GM12878 (cell line): ENCODE data around the gene CD2BP2. TPM values are rescaled to one million over a fixed set of nuclear protein-coding genes. Genes with fewer than 3 reads are reported as not detected.

ENCODE experiments used
- ATAC-seq: fragments of 200-7000 bp; cut with Tn5 transposase; 3 replicates; pipeline ENCODE4 v1.9.1; 2020; ENCODE audit warnings: mild to moderate bottlenecking, moderate library complexity
- BruUV-seq: library from RNA; stranded (reverse); fragments of 400-500 nt; replicated peaks from 2 replicates; lab custom pipeline; 2021; lab: Mats Ljungman, UMichigan
- CTCF ChIA-PET: fragments of 300-600 bp; sonication (Branson Sonifier 250); formaldehyde crosslinking; extraction: SDS; loops from one replicate; lab custom pipeline; 2021; ENCODE audit warnings: inconsistent platforms; lab: Yijun Ruan, JAX
- POLR2A ChIA-PET: fragments of 350-600 bp; formaldehyde crosslinking; extraction: SDS; loops from one replicate; lab custom pipeline; 2021; ENCODE audit warnings: inconsistent platforms; lab: Charles Lee
- RAD21 ChIA-PET: fragments of 300-600 bp; sonication (Branson Sonifier 250); formaldehyde crosslinking; loops from one replicate; lab custom pipeline; 2023; ENCODE audit warnings: antibody characterized with exemption; ENCODE audit not compliant: unreplicated experiment; lab: Charles Lee
- SMC1A ChIA-PET: fragments of 300-600 bp; sonication (Branson Sonifier 250); formaldehyde crosslinking; loops from one replicate; lab custom pipeline; 2023; ENCODE audit not compliant: unreplicated experiment, uncharacterized antibody; lab: Charles Lee
- DNase-seq: peaks from one replicate; pipeline ENCODE4 v3.0.0-alpha.2; 2011; ENCODE audit warnings: low read depth, low spot score
- FAIRE-seq: peaks from 3 replicates; lab custom pipeline; 2011; peaks lifted over from hg19 to GRCh38; lab: Jason Lieb, UNC
- H2AFZ ChIP-seq: 2 replicates; pipeline ENCODE4 v1.6.0; 2011; ENCODE audit warnings: low read depth, low read length, control low read depth; ENCODE audit not compliant: control insufficient read depth
- H3K27ac ChIP-seq: 2 replicates; pipeline ENCODE4 v1.5.1; 2011; ENCODE audit warnings: control low read depth; ENCODE audit not compliant: control insufficient read depth, insufficient read depth
- H3K27me3 ChIP-seq, 2 experiments: replicated peaks in 1 of 2; 2 replicates each; pipeline versions ENCODE4 v1.6.0 to v1.6.1; 2011; ENCODE audit warnings: low read length in 1 of 2; ENCODE audit not compliant: control insufficient read depth in 2 of 2, insufficient read depth in 2 of 2
- H3K36me3 ChIP-seq, 2 experiments: 2 replicates each; pipeline ENCODE4 v1.5.1; 2011; ENCODE audit warnings: low read length in 1 of 2; ENCODE audit not compliant: control insufficient read depth in 2 of 2, insufficient read depth in 2 of 2
- H3K4me1 ChIP-seq: 2 replicates; pipeline ENCODE4 v1.6.1; 2011; ENCODE audit warnings: mild to moderate bottlenecking, low read length, moderate library complexity, mixed read lengths; ENCODE audit not compliant: control insufficient read depth, insufficient read depth
- H3K4me2 ChIP-seq: 2 replicates; pipeline ENCODE4 v1.6.0; 2011; ENCODE audit warnings: control low read depth; ENCODE audit not compliant: control insufficient read depth, insufficient read depth
- H3K4me3 ChIP-seq: fragments of 200-600 bp; sonication (generic); 2 replicates; pipeline ENCODE4 v1.5.1; 2016
- H3K79me2 ChIP-seq: 2 replicates; pipeline ENCODE4 v1.6.0; 2011; ENCODE audit warnings: low read length; ENCODE audit not compliant: control insufficient read depth, insufficient read depth
- H3K9ac ChIP-seq: 2 replicates; pipeline ENCODE4 v1.8.0; 2011; ENCODE audit warnings: low read length, control low read depth, mixed read lengths; ENCODE audit not compliant: control insufficient read depth, insufficient read depth
- H3K9me3 ChIP-seq: replicated peaks from 3 replicates; pipeline ENCODE4 v1.5.1; 2011; ENCODE audit warnings: mild to moderate bottlenecking, low read length; ENCODE audit not compliant: control insufficient read depth, insufficient read depth
- H4K20me1 ChIP-seq: 2 replicates; pipeline ENCODE4 v1.6.0; 2011; ENCODE audit not compliant: control insufficient read depth, insufficient read depth
- BHLHE40 ChIP-seq, 2 experiments: fragments of 450-650 bp in 1 of 2; IDR thresholded peaks; 2 replicates each; pipeline ENCODE4 v1.6.1; 2011 to 2017; ENCODE audit warnings: low read depth in 2 of 2, borderline replicate concordance in 1 of 2, improper control_type of control experiment in 1 of 2, low read length in 1 of 2, mild to moderate bottlenecking in 1 of 2
- HCFC1 ChIP-seq: fragments of 150-350 bp; IDR thresholded peaks from 2 replicates; pipeline ENCODE4 v1.6.1; 2014; ENCODE audit warnings: low read length
- HDGF ChIP-seq: fragments of 450-650 bp; IDR thresholded peaks from 2 replicates; pipeline ENCODE4 v1.6.1; 2016; ENCODE audit warnings: antibody characterized with exemption
- IKZF1 ChIP-seq: fragments of 450-650 bp; conservative IDR thresholded peaks from 2 replicates; pipeline ENCODE4 v1.6.1; 2017; ENCODE audit warnings: antibody characterized with exemption, mild to moderate bottlenecking
- IRF3 ChIP-seq: fragments of 450-650 bp; IDR thresholded peaks from 2 replicates; pipeline ENCODE4 v1.6.1; 2014; ENCODE audit warnings: mild to moderate bottlenecking
- LARP7 ChIP-seq: fragments of 450-650 bp; IDR thresholded peaks from 2 replicates; pipeline ENCODE4 v1.6.1; 2017; ENCODE audit warnings: mild to moderate bottlenecking
- MEF2B ChIP-seq: fragments of 450-650 bp; IDR thresholded peaks from 2 replicates; pipeline ENCODE4 v1.6.1; 2018; ENCODE audit warnings: mild to moderate bottlenecking, moderate library complexity; ENCODE audit not compliant: partially characterized antibody, poor library complexity, severe bottlenecking
- PAX8 ChIP-seq: fragments of 450-650 bp; IDR thresholded peaks from 2 replicates; pipeline ENCODE4 v1.6.1; 2017; ENCODE audit warnings: mild to moderate bottlenecking, moderate library complexity
- PML ChIP-seq: IDR thresholded peaks from 2 replicates; pipeline ENCODE4 v1.6.1; 2012; ENCODE audit warnings: low read length, inconsistent platforms
- POU2F2 ChIP-seq: IDR thresholded peaks from 3 replicates; pipeline ENCODE4 v1.6.1; 2011; ENCODE audit warnings: low read depth, mild to moderate bottlenecking, low read length, borderline replicate concordance
- RUNX3 ChIP-seq: IDR thresholded peaks from 2 replicates; pipeline ENCODE4 v1.6.1; 2012; ENCODE audit warnings: low read length, inconsistent platforms
- STAT3 ChIP-seq: IDR thresholded peaks from 2 replicates; pipeline ENCODE4 v1.6.1; 2011; ENCODE audit warnings: low read depth, low read length, improper control_type of control experiment
- SUZ12 ChIP-seq: fragments of 200-600 bp; sonication (generic); IDR thresholded peaks from one replicate; pipeline ENCODE4 v1.6.1; 2018; ENCODE audit warnings: antibody characterized with exemption, mild to moderate bottlenecking; ENCODE audit not compliant: unreplicated experiment
- TCF12 ChIP-seq: IDR thresholded peaks from 2 replicates; pipeline ENCODE4 v1.6.1; 2011; ENCODE audit warnings: low read depth, mild to moderate bottlenecking, low read length
- TCF3 ChIP-seq: IDR thresholded peaks from 2 replicates; pipeline ENCODE4 v1.6.1; 2012; ENCODE audit warnings: low read depth, mild to moderate bottlenecking, low read length, borderline replicate concordance; ENCODE audit not compliant: insufficient read depth
- ZNF274 ChIP-seq: IDR thresholded peaks from one replicate; pipeline ENCODE4 v1.8.0; 2011; ENCODE audit not compliant: insufficient read length, insufficient read depth
- WGBS: methylation state at CpG from one replicate; pipeline ENCODE4 v1.1.6; 2016; ENCODE audit warnings: low lambda C conversion rate; ENCODE audit not compliant: insufficient replicate concordance, insufficient coverage; ENCODE audit errors: missing lambda C conversion rate; 5-methylcytosine and 5-hydroxymethylcytosine counted together
- in situ Hi-C: fragments of 300-500 bp; cut with MboI; formaldehyde crosslinking; loops from 9 replicates; pipeline ENCODE4 v1.14.3; 2018; ENCODE audit warnings: mixed read lengths
- intact Hi-C: fragments of 100-400 bp; cut with micrococcal nuclease; formaldehyde crosslinking; loops from one replicate; pipeline ENCODE4 v1.14.2; 2022; ENCODE audit not compliant: unreplicated experiment
- polyA plus RNA-seq, 11 experiments: library from polyadenylated mRNA; depleted of rRNA in 4 of 11; unstranded in 6 of 11; stranded (reverse) in 5 of 11; fragments of >200 nt; fragmentation: Nextera tagmentation in 4 of 11; fragmentation: Illumina TruSeq in 1 of 11; extraction: Ambion mirVana in 4 of 11; extraction: Trizol in 1 of 11; gene quantifications; 1 replicate in 1 of 11; 2 replicates in 10 of 11; pipeline versions ENCODE4 v1.2.1 to v1.2.3, GENCODE V29; 2011 to 2016; ENCODE audit warnings: inconsistent platforms in 2 of 11, missing spikeins in 2 of 11, low read depth in 1 of 11
- total RNA-seq, 4 experiments: library from RNA; depleted of rRNA in 3 of 4; stranded (reverse); fragments of >200 nt in 3 of 4; fragmentation: Illumina TruSeq in 1 of 4; extraction: Trizol in 1 of 4; gene quantifications; 2 replicates each; pipeline versions ENCODE4 v1.2.1 to v1.2.3, GENCODE V29; 2013 to 2021
- TF ChIP-seq, protein P1 (sequence below): IDR thresholded peaks from 2 replicates; pipeline ENCODE4 v1.6.1; 2011; ENCODE audit warnings: low read depth, mild to moderate bottlenecking, low read length, moderate library complexity, borderline replicate concordance; ENCODE audit errors: extremely low read depth
- TF ChIP-seq, protein P2 (sequence below): fragments of 450-650 bp; IDR thresholded peaks from 2 replicates; pipeline ENCODE4 v1.6.1; 2017; ENCODE audit warnings: mild to moderate bottlenecking, moderate library complexity

Gene CD2BP2
- total and polyA plus RNA-seq, 10 of the 15 experiments (the other 5 are each of a cell fraction or from before 2014, with no cell fraction given), result 3.3 to 47.9 (median 31.8) TPM

- Histone ChIP-seq H3K27ac (peak within 1 kb of the TSS; percentile 91), H4K20me1 (no peaks in the 10 kb centered on the region), H2AFZ (peak within 1 kb of the TSS; percentile 89), H3K36me3 (peaks cover 0 to 4% of the 10 kb centered on the region in 2 experiments; a peak in 2 of 4 replicates), H3K9ac (peak within 1 kb of the TSS; percentile 76), H3K79me2 (peaks cover 27% of the 10 kb centered on the region), H3K27me3 (no peaks in the 10 kb centered on the region), H3K4me2 (peak within 1 kb of the TSS; percentile 94), H3K4me1 (peaks cover 26% of the 10 kb centered on the region), H3K9me3 (no peaks in the 10 kb centered on the region), H3K4me3 (peak within 1 kb of the TSS; percentile 97)
- ChIA-PET POLR2A (interaction anchor here (0.9 to 4.3 kb wide), 14 partner anchors 10 to 317 kb away, joined by 3 to 37 read pairs (median 4); partner anchors contain the start of genes ALDOA, CD2BP2, TBC1D10B and ZNF48), RAD21 (interaction anchor here (0.7 to 3.2 kb wide), 12 partner anchors 11 to 290 kb away, joined by 3 to 25 read pairs (median 4); partner anchors contain the start of genes DCTPP1, TBC1D10B, TBX6 and ZNF48), SMC1A (interaction anchor here (0.6 to 3.3 kb wide), 13 partner anchors 9 to 275 kb away, joined by 3 to 12 read pairs (median 4); partner anchors contain the start of genes ZNF48 and ZNF771), CTCF (interaction anchor here (0.7 to 2.8 kb wide), 9 partner anchors 11 to 290 kb away, joined by 3 to 23 read pairs (median 4); partner anchors contain the start of genes CD2BP2, ZNF48 and ZNF771)
- in situ Hi-C loops, result no loop called here
- FAIRE-seq (peak; percentile 82), DNase-seq (peak; percentile 40), ATAC-seq (peak; percentile 61)
- TSS peak; percentile 81 for BruUV-seq
- 4% methylated on average over 10 of the region's 12 CpGs for WGBS
- intact Hi-C loops, result no loop called here
- TF ChIP-seq RUNX3, result peak; percentile 71
- TF ChIP-seq STAT3, result no peak
- TF ChIP-seq BHLHE40 (IDR thresholded peaks at IDR 0.05; ENCODE audit: borderline replicate concordance in 1 of 2, low read depth in 2 of 2, low read length in 1 of 2), result peak; percentile 36 to 71; a peak in 2 of 4 replicates
- TF ChIP-seq MEF2B, result no peak
- TF ChIP-seq LARP7, result 0 out of 2 replicates have a peak, but pooled peaks have one; percentile 18
- TF ChIP-seq HDGF, result 0 out of 2 replicates have a peak, but pooled peaks have one; percentile 53
- TF ChIP-seq IKZF1, result no peak; the same call in 1 of the 2 replicates
- TF ChIP-seq ZNF274, result no peak
- no peak for TF ChIP-seq PAX8
- no peak for TF ChIP-seq IRF3
- TF ChIP-seq, protein P1, sequence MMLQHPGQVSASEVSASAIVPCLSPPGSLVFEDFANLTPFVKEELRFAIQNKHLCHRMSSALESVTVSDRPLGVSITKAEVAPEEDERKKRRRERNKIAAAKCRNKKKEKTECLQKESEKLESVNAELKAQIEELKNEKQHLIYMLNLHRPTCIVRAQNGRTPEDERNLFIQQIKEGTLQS, result no peak
- peak; percentile 84; the same call in 1 of the 2 replicates for TF ChIP-seq PML
- TF ChIP-seq HCFC1, result no peak
- peak; percentile 89 for TF ChIP-seq TCF12
- no peak for TF ChIP-seq SUZ12
- TF ChIP-seq, protein P2, sequence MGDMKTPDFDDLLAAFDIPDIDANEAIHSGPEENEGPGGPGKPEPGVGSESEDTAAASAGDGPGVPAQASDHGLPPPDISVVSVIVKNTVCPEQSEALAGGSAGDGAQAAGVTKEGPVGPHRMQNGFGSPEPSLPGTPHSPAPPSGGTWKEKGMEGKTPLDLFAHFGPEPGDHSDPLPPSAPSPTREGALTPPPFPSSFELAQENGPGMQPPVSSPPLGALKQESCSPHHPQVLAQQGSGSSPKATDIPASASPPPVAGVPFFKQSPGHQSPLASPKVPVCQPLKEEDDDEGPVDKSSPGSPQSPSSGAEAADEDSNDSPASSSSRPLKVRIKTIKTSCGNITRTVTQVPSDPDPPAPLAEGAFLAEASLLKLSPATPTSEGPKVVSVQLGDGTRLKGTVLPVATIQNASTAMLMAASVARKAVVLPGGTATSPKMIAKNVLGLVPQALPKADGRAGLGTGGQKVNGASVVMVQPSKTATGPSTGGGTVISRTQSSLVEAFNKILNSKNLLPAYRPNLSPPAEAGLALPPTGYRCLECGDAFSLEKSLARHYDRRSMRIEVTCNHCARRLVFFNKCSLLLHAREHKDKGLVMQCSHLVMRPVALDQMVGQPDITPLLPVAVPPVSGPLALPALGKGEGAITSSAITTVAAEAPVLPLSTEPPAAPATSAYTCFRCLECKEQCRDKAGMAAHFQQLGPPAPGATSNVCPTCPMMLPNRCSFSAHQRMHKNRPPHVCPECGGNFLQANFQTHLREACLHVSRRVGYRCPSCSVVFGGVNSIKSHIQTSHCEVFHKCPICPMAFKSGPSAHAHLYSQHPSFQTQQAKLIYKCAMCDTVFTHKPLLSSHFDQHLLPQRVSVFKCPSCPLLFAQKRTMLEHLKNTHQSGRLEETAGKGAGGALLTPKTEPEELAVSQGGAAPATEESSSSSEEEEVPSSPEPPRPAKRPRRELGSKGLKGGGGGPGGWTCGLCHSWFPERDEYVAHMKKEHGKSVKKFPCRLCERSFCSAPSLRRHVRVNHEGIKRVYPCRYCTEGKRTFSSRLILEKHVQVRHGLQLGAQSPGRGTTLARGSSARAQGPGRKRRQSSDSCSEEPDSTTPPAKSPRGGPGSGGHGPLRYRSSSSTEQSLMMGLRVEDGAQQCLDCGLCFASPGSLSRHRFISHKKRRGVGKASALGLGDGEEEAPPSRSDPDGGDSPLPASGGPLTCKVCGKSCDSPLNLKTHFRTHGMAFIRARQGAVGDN, result peak; percentile 74
- 0 out of 3 replicates have a peak, but pooled peaks have one; percentile 54 for TF ChIP-seq POU2F2
- TF ChIP-seq TCF3, result peak; percentile 68; the same call in 1 of the 2 replicates
These were observed 27.2 kb upstream of the CD2BP2 start, which contains the start of gene SEPTIN1 for GRCh38 chr16:30382111-30382881. SEPTIN1 (minus strand) TSS chr16:30382561; CDS start chr16:30382542, 19 bp downstream.
